HG03442 (cell line): ENCODE measurements around the gene PSMA2.

Source experiments
- ATAC-seq: cut with Tn5 transposase; IDR thresholded peaks from one replicate; pipeline ENCODE4 v1.9.1; 2021; ENCODE audit warnings: mild to moderate bottlenecking, moderate library complexity; ENCODE audit not compliant: unreplicated experiment

Gene PSMA2

DNA sequence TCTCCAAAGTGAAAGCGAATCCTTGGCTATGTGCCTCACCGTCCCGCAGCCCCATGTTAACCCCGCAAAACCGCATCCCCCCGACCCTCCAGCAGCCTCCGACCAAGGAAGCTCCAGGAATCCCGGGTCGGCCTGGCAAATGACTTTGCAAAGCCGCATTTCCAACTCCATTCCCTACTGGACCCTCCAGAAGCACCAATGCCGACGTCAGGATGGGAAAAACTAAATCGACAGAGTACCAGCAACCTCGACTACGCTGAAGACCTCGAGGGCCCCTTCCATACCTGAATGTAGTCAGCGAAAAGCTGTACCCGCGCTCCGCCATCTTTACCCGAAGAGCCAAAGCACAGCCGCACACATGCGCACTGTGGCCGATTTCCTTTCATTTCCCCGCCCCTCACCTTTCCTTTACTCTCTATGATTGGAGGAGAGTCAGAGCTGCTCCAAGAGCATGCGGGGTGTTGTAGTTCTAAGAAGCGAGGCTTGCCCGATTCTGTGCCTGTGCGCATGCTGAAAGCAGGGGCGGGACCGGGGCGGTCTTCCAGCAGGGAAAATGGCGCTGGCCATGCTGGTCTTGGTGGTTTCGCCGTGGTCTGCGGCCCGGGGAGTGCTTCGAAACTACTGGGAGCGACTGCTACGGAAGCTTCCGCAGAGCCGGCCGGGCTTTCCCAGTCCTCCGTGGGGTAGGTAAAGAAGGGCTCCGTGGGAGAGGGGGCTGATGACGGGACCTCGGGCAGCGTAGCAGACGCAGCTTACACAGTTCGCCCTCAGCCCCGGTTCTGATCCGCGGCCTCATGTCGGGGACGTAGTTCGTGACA, at the start of gene PSMA2, which contains the start of gene MRPL32:
PSMA2 (minus strand) TSS at position 341 of the 818 bp plus-strand sequence; CDS start at position 325, 16 bp downstream.
MRPL32 (plus strand) TSS at position 543 of the 818 bp plus-strand sequence; CDS start at position 554, 11 bp downstream.
- ATAC-seq: peak; percentile 99

DNA sequence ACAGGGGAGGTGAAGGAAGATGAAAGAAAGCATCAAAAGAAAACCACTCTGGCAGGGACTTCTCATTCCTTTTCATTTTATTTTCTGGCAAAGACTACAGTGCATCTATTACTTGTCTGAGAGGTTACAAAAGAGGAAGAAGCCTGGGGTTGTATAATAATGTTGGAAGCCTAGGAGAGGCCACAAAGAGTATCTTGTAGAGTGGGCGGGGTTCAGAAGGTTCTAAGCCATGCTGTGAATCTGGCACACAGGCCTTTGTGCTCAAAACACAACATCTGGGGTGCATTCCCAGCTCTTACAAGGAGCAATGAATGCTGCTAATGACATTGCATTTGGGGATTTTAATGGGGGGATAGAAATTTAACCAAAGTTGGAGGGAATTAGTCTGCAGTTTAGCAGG, 49.6 kb upstream of the PSMA2 start:
- ATAC-seq: no peak

DNA sequence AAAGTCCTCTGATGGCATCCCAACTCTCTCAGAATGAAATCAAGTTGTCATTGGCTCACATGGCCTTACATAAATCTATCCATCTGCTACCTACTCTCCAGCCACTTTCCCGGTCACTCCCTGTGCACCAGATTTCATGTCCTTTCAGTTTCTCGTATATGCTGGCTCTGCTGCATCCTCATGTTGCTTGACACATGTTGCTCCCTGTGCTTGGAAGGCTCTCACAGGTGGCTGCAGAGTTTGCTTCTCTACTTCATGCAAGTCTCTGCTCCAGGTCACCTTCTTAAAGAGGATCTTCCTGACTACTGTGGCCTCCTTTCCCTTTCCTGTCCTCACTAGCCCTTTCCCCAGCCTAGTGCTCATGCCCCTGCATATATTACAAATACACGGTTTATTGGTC, 48.5 kb upstream of the PSMA2 start:
- no peak for ATAC-seq

DNA sequence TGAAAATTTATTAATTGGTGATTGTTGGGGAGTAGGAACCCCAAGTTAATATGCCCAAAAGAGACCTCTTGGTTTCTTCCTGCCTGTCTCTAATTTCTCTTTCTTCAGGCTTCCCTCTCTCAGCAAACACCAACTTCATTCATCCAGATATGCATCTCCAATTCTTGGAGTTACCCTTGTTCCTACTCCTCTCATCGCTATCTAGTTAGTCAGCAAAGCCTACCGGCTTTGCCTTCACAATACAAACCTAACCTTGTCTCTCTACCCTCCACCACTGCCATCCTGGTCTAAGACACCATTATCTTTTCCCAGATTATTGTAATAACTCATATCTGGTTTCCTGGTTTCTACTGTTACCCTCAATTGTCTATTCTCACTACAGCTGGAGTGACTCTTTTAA, 48.1 kb upstream of the PSMA2 start:
- ATAC-seq: no peak

DNA sequence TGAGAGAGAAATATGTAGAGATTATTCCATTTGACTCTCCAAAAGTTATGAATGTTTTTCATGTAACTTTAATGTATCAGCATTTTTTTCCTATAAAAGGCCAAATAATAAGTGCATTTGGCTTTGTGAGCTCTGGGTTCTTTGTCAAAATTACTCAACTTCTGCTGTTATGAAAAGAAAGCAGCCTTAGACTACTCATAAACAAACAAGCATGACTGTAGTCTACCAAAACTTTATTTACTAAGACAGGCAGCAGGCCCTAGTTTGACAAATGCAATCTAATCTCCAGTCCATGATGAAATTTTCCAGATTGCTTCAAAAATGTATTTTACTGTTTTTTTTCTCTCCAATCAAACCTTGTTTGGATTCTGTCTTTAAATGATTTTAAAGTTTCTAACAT, 46.5 kb upstream of the PSMA2 start:
- ATAC-seq: no peak

DNA sequence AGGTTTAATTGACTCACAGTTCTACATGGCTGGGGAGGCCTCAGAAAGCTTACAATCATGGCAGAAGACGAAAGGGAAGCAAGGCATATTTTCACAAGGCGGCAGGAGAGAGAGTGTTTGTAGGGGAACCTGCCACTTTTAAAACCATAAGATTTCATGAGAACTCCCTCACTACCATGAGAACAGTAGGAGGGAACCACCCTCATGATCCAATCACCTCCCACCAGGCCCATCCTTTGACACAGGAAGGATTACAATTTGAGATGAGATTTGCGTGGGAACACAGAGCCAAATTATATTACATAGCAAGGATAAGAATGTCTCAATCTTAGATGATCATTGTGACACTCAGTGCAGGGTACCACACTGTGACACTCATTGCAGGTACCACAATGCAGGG, 44.4 kb upstream of the PSMA2 start:
- no peak for ATAC-seq

DNA sequence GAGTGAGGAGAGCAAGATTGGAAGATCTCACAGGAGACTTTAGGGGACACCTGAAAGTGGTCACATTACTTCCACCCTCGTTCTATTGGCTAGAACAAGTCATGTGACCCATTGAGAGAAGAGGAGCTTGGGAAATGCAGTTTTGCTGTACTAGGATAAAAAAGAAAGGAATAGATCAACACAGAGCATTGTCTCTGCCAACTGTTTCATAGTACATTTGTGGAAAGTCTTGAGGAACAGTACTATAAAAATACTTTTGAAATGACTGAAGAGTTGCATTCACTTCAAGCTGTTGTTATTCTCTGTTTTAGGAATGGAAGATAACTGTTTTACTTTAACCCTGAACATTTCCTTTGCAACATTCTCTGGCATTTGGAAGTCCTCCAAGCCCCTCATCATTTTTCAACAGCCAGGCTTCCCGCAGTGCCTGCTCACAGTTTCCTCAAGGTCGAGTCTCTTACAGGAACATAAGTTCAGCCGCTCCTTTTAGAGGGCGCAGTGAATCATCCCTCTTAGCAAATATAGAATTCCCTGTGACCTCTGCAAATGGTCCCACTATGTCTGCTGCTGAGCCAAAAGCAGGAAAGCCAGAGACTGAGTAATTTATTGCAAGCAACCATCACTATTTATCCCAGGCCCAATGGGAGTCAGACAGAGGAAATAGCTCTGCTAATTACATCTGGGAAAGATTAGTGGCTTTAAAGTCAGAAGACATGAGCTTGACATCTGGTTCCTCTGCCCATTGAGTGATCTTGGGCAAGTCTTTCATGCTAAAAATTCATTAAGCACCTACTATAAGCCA, 40.9 kb upstream of the PSMA2 start:
- ATAC-seq: no peak

DNA sequence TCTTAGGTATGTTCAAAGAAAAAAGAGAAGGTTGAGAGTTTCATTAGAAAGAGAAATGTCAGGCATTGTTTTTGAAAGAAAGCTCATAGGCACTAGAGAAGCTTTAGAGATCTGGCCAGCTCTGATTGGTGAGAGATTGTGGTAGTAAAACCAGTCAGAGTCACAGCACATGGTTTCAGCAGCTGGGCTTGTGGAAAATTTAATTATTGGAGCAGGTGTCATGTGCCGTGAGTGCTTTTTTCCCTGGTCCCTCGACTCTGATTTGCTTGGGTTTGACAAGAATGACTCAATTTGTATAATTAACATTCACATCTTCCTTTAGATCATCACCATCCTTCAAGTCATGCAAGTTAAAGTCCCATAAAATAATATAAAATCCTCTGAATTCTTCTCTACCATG, 35.4 kb upstream of the PSMA2 start:
- ATAC-seq: no peak

DNA sequence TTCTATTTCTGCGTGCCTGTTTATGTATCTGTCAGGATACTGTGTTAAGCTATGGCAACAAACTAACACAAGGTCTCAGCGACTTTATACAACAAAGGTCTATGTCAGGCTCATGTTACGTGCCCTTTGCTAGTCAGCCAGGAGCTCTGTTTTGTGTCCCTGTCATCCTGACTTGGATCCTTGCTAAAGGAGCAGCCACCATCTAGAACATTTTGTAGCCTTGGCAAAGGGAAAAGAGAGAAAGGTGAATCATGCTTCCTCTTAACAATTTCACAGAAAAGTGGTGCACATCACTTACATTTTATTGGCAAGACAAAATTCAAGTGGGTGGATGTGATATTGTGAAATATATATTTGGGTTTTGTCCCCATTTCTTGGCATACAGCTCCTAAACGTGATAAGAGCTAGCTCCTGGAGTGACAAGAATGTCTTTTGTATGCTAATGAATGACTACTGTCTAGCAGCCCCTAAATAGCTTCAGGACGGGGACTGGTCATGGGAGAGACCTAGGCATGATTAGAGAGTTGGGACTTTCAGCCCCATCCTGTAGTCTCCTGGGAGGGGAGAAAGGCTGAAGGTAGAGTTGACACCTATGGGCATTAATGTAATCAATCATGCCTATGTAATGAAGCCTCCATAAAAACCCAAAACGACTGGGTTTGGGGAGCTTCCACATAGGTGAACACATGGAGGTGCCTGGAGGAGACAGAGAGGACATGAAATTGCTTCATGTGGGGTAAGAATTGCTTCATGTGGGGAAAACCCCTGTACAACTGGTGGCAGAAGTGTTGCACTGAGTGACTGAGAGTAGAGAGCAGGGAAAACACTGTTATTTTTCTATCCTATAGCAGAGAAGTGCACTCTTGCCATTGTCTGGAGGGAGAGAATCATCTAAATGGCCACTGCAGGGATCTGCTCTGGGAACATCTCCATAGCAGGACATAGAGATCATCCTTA, 33.2 kb upstream of the PSMA2 start:
- no peak for ATAC-seq

DNA sequence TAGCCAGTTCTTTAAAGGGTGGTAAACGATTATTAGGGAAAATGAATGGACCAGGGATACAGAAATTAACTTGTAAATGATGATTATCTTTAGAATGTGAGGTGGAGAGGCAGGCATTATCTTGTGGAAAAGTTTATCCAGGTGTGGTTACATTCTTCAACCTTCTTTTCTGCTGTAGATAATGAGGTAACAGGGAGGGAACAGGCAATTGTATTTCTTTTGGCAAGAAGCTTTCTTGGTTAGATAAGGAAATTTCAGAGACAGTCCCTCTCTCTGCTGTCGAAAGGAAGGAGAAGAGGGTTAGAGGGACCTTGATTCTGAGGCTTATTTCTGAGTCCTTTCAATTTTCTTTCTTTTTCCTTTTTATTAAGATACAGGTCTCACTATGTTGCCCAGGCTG, 32.3 kb upstream of the PSMA2 start:
- no peak for ATAC-seq

DNA sequence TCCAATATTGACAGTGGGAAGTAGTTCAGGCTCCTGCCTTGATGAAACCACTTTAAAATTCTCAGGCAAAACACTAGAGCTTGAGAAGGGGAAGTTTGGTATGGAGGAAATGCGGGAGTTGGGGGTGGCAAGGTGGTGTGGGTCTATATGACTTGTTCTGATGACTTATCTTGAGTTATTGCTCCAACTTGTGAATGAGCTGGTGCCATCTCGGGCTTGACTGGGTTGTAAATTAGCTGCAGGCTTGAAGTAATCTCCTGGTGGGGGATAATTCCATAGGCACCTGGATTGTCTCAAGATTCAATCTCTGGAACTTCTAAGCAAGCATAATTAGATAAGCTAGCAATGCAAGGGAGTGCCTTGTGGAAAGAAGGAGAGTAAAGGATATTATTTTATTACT, 29.2 kb upstream of the PSMA2 start:
- ATAC-seq: no peak

DNA sequence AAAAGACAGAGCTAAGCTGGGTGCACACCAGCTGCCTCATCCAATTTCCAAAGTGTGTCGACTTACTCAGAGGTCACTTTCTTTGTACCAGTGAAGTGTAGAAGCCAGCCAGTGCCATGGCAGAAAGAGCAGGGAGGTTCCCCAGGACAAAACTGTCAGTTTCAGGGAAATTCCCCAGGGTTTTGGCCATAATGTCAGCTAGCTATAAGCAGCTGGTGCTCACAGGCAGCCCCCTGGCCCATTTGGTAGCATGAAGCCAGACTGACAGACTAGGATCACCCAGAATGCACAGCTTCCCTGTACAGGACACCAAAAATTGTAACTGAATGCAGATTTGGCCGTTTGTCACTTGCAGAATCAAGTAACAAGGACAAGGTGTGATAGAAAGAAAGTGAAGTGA, 28.8 kb upstream of the PSMA2 start:
- peak; percentile 60 for ATAC-seq

DNA sequence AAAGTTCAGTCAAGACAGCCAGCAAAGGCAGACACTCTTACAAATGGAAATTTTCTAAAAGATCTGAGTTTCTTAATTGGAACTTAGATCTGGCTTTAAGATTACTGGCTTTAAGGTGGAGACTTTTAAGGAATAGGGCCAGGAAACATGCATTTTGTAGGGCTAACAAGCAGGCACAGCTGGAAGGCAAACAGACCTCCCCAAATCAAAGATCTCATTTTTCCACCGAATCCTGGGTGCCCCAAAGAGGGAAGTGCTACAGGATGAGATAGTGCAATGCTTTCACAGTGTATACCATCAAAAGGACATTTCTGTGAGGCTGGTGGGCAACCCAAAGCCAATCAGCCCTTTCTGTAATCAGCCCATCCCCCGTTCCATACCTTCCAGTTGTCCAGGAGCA, 27.6 kb upstream of the PSMA2 start:
- ATAC-seq: no peak

DNA sequence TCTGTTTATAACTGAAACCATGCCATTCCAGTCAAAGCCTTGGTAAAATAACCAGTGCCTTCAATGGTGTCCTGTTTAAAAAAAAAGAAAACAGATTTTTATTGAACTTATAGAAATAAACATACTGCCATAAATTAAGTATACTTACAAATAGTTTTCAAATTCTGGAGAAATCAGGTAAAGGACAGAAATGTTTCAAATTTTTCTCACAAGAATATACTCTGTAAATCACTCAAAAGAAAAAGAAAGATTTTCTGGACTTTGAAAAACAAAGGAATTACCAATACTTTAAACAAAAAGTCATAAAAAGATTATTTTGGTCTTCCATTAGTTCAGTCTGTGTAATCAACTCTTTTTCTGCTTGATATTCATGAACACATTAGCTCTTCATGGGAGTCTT, 24.1 kb upstream of the PSMA2 start:
- no peak for ATAC-seq

DNA sequence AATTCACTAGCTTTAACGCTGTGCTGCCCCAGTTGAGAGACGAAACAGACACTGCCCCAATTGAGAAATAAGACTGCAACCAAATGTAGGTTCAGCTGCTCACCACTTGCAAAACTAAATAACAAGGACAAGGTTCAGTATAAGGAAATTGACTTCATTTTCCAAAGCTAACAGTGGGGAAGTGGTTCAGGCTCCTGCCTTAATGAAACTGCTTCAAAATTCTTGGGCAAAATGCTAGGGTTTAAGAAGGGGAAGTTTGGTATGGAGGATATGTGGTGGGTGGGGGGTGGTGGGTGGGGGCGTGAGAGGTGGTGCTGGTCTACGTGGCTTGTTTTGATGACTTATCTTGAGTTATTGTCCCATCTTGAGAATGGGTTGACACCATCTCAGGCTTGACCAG, 22.0 kb upstream of the PSMA2 start:
- ATAC-seq: no peak

DNA sequence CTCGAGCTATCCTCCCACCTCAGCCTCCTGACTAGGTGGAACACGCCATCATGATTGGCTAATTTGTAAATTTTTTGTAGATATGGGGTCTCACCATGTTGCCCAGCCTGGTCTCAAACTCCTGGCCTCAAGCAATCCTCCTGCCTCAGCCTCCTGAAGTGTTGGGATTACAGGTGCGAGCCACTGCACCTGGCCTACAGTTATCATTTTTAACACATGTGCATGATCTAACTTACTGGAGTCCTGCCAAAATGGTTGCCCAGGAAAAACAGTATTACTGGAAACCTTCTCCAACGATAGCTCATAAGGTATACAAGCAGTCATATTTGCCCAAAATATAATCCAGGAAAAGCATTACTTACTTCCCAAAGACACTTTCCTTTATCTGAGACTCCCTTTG, 20.4 kb upstream of the PSMA2 start:
- no peak for ATAC-seq

DNA sequence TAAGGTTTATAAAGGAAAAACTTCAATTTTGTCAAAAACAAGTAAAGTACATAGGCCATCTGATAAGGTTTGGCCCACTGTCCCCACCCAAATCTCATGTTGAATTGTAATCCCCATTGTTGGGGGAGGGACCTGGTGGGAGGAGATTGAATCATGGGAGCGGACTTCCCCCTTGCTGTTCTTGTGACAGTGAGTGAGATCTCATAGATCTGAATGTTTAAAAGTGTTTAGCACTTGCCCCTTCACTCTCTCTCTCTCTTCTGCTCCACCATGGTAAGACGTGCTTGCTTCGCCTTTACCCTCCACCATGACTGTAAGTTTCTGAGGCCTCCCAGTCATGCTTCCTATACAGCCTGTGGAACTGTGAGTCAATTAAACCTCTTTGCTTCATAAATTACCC, 18.4 kb upstream of the PSMA2 start:
- ATAC-seq: no peak

DNA sequence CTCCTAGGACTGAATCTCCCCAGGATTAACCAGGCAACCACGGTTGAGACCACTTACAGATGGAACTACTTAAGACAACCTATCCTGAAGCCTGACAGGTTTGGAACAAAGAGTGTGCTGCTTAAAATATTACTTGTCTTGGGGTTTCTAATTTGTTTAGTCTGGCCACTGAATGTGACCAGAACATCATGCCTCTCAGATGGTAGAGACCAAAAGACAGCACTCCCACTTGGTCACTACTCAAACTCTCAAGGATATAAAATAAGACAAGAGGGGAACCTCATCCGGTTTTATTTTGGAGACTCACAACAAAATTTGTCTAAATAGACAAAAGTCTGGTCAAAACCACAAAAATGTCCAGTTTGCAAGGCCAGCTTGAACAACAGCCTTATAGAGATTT, 15.5 kb upstream of the PSMA2 start:
- ATAC-seq: no peak

DNA sequence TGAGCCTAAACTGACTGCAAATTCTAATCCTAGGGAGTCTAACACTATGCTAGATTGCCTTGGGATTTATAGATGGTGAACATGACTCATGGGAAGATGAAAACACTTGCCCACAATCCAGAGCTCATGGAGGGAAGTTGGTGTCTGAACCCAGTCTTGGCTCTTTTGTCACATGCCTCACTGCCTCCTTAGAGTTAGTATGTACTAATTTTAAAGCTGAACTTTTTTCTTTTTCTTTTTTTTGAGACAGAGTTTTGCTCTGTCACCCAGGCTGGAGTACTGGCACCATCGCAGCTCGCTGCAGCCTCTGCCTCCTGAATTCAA, 14.6 kb upstream of the PSMA2 start:
- no peak for ATAC-seq

DNA sequence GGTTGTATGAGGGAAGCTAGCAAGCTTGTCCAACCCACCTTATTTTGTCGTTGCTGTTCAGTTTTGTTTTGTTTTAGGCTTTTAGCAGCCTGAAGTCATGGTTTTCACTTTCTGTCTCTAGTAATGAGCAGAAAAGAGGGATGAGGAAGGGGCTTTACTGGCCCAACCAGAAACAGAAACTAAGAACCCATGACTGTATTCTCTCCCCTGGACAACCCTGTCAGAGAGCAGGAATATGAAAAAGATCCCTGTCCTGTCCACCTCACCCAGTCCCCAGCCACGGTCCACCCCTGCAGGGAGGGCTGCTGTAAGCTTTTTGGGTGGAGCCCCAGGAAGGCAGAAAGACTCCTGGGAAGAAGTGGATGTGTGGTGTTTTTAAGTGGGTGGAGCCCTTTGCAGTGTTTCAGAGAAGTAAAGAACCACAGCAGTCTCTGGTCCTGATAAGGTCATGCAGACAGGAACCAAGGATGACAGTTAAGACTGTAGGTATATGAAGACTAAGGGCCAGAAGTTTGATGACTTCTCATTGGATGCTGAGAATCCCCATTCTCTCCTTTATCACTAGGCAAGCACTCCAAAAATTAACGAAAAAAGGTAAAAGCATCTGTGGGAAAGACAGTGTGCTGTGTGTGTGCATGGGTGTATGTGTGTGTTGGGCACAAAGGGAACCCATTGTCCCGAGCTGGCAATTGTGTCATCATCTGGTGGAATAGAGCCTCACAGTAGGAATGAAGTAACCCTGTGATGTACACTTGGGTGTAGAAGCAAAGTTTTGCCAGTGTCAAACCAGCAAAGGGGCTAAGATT, 14.1 kb upstream of the PSMA2 start:
- ATAC-seq: peak; percentile 61
